CD14-positive monocyte (primary cell): ENCODE measurements around the gene SPAG16. TPM values are rescaled to one million over a fixed set of nuclear protein-coding genes. Genes with fewer than 3 reads are reported as not detected.

Experiments used
- DNase-seq, 3 donors: peaks; one replicate each; pipeline ENCODE4 v3.0.0-alpha.2; 2011 to 2022
- H2AFZ ChIP-seq: 2 replicates; pipeline ENCODE4 v1.6.0; 2012; ENCODE audit warnings: mild to moderate bottlenecking, low read depth, low read length, inconsistent platforms; ENCODE audit not compliant: insufficient read depth, poor library complexity, severe bottlenecking
- H3K27ac ChIP-seq, 2 donors: 1 replicate in 1 of 2; 2 replicates in 1 of 2; pipeline ENCODE4 v1.5.1; 2012 to 2013; ENCODE audit warnings: low read length in 2 of 2, control low read depth in 1 of 2, inconsistent platforms in 1 of 2, low read depth in 1 of 2, mild to moderate bottlenecking in 1 of 2
- H3K27me3 ChIP-seq, 2 donors: one replicate each; pipeline versions ENCODE4 v1.6.0 to v1.6.1; 2011 to 2013; ENCODE audit warnings: low read length in 2 of 2; ENCODE audit not compliant: control insufficient read depth in 2 of 2, insufficient read depth in 2 of 2
- H3K36me3 ChIP-seq, 2 donors: replicated peaks in 1 of 2; 1 replicate in 1 of 2; 2 replicates in 1 of 2; pipeline versions ENCODE4 v1.5.1 to v1.6.1; 2012 to 2013; ENCODE audit warnings: low read length in 2 of 2, control low read depth in 1 of 2, inconsistent platforms in 1 of 2, mild to moderate bottlenecking in 1 of 2; ENCODE audit not compliant: insufficient read depth in 2 of 2, control insufficient read depth in 1 of 2
- H3K4me1 ChIP-seq, 2 donors: 1 replicate in 1 of 2; 2 replicates in 1 of 2; pipeline versions ENCODE4 v1.5.1 to v1.6.1; 2012 to 2013; ENCODE audit warnings: low read length in 2 of 2, control low read depth in 1 of 2, inconsistent platforms in 1 of 2, mild to moderate bottlenecking in 1 of 2, moderate library complexity in 1 of 2; ENCODE audit not compliant: insufficient read depth in 2 of 2, control insufficient read depth in 1 of 2
- H3K4me2 ChIP-seq: replicated peaks from 2 replicates; pipeline ENCODE3; 2012; ENCODE audit warnings: low read length, moderate library complexity, mild to moderate bottlenecking; ENCODE audit not compliant: poor library complexity, severe bottlenecking; ENCODE audit errors: extremely low read depth
- H3K4me3 ChIP-seq, 3 experiments: fragments of 200-600 bp in 1 of 3; sonication (generic) in 1 of 3; replicated peaks in 1 of 3; 1 replicate in 2 of 3; 2 replicates in 1 of 3; pipeline ENCODE4 v1.5.1; 2011 to 2013; ENCODE audit warnings: low read length in 3 of 3, mild to moderate bottlenecking in 3 of 3, control low read depth in 2 of 3, low read depth in 2 of 3, inconsistent platforms in 1 of 3, moderate library complexity in 1 of 3
- H3K79me2 ChIP-seq: 2 replicates; pipeline ENCODE4 v1.6.0; 2012; ENCODE audit warnings: mild to moderate bottlenecking, control low read depth, inconsistent platforms, low read length, moderate library complexity; ENCODE audit not compliant: insufficient read depth
- H3K9ac ChIP-seq: 2 replicates; pipeline ENCODE4 v1.6.0; 2017; ENCODE audit warnings: low read length, mild to moderate bottlenecking; ENCODE audit not compliant: insufficient read depth, poor library complexity, severe bottlenecking
- H3K9me3 ChIP-seq, 2 donors: replicated peaks in 1 of 2; 1 replicate in 1 of 2; 2 replicates in 1 of 2; pipeline versions ENCODE4 v1.5.1 to v1.6.1; 2012 to 2013; ENCODE audit warnings: low read length in 2 of 2, control low read depth in 1 of 2; ENCODE audit not compliant: control insufficient read depth in 1 of 2, insufficient read depth in 1 of 2
- H4K20me1 ChIP-seq: 2 replicates; pipeline ENCODE4 v1.6.0; 2012; ENCODE audit warnings: mild to moderate bottlenecking, low read length, control low read depth, moderate library complexity; ENCODE audit not compliant: insufficient read depth
- H3K27ac Mint-ChIP-seq, 7 donors: one replicate each; pipeline ENCODE4 v1.8.0; 2020; ENCODE audit warnings: mild to moderate bottlenecking in 7 of 7, mixed read lengths in 7 of 7, moderate library complexity in 6 of 7, inconsistent platforms in 2 of 7
- H3K27me3 Mint-ChIP-seq, 3 donors: one replicate each; pipeline ENCODE4 v1.8.0; 2021 to 2022; ENCODE audit warnings: low read depth in 3 of 3, mild to moderate bottlenecking in 3 of 3, mixed read lengths in 3 of 3, moderate library complexity in 3 of 3, inconsistent platforms in 1 of 3
- H3K36me3 Mint-ChIP-seq, 2 donors: one replicate each; pipeline ENCODE4 v1.8.0; 2020; ENCODE audit warnings: mixed read lengths in 2 of 2, inconsistent platforms in 1 of 2, mild to moderate bottlenecking in 1 of 2
- H3K4me1 Mint-ChIP-seq: one replicate; pipeline ENCODE4 v1.8.0; 2020; ENCODE audit warnings: mild to moderate bottlenecking, mixed read lengths
- H3K4me3 Mint-ChIP-seq, 2 donors: one replicate each; pipeline ENCODE4 v1.8.0; 2020; ENCODE audit warnings: mild to moderate bottlenecking in 2 of 2, mixed read lengths in 2 of 2, moderate library complexity in 1 of 2
- H3K9me3 Mint-ChIP-seq, 7 donors: one replicate each; pipeline ENCODE4 v1.8.0; 2020 to 2022; ENCODE audit warnings: mixed read lengths in 7 of 7, mild to moderate bottlenecking in 6 of 7, moderate library complexity in 6 of 7, inconsistent platforms in 2 of 7
- WGBS: methylation state at CpG from one replicate; pipeline ENCODE4 v1.1.5; 2013; ENCODE audit warnings: missing lambda C conversion rate; ENCODE audit not compliant: insufficient coverage; 5-methylcytosine and 5-hydroxymethylcytosine counted together
- intact Hi-C, 2 donors: fragments of 100-400 bp; cut with micrococcal nuclease; formaldehyde crosslinking; loops; one replicate each; pipeline versions ENCODE4 v1.15.0 to v1.15.1; 2023
- polyA plus RNA-seq, 3 donors: library from polyadenylated mRNA; depleted of rRNA in 1 of 3; unstranded in 2 of 3; stranded (reverse) in 1 of 3; fragments of 300-500 nt in 2 of 3; fragments of >200 nt in 1 of 3; fragmentation: Illumina TruSeq in 2 of 3; gene quantifications; 1 replicate in 2 of 3; 2 replicates in 1 of 3; pipeline ENCODE4 v1.2.3, GENCODE V29; 2012 to 2021
- TF ChIP-seq, protein P1 (sequence below): fragments of 200-600 bp; IDR thresholded peaks from one replicate; pipeline ENCODE4 v1.8.0; 2022; ENCODE audit warnings: antibody characterized with exemption, mild to moderate bottlenecking

Gene SPAG16
- polyA plus RNA-seq, 3 donors = 0.12 to 0.30 TPM; not detected in 1

DNA sequence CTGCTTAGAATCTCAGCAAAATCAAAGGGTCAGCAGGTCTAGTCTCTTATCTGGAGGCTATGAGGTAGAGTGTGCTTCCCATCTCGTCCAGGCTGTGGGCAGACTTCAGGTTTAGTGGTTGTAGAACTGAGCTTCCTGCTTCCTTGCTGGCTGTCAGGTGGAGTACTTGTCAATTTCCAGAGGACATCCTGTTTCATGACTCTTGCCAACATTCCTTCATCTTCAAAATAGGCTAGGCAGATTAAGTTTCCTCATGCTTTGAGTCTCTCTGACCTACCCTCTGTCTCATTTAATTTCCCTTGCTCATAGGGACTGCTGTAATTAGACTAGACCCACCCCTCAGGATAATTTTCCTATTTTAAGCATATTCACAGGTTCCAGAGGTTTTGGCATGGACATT lies 562.6 kb downstream of the SPAG16 start:
- TF ChIP-seq, protein P1, sequence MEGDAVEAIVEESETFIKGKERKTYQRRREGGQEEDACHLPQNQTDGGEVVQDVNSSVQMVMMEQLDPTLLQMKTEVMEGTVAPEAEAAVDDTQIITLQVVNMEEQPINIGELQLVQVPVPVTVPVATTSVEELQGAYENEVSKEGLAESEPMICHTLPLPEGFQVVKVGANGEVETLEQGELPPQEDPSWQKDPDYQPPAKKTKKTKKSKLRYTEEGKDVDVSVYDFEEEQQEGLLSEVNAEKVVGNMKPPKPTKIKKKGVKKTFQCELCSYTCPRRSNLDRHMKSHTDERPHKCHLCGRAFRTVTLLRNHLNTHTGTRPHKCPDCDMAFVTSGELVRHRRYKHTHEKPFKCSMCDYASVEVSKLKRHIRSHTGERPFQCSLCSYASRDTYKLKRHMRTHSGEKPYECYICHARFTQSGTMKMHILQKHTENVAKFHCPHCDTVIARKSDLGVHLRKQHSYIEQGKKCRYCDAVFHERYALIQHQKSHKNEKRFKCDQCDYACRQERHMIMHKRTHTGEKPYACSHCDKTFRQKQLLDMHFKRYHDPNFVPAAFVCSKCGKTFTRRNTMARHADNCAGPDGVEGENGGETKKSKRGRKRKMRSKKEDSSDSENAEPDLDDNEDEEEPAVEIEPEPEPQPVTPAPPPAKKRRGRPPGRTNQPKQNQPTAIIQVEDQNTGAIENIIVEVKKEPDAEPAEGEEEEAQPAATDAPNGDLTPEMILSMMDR = no peak
- no peaks in the 10 kb centered on the region for H3K4me1 ChIP-seq
- no peaks in the 10 kb centered on the region for H3K27me3 ChIP-seq
- H4K20me1 ChIP-seq = no peaks in the 10 kb centered on the region
- no peak overlapping the region for H3K4me2 ChIP-seq
- no peaks in the 10 kb centered on the region for H3K36me3 ChIP-seq
- Mint-ChIP-seq H3K27me3 (peaks cover 0 to 2% (median 0%) of the 10 kb centered on the region in 3 donors), H3K36me3 (no peaks in the 10 kb centered on the region), H3K4me1 (no peaks in the 10 kb centered on the region), H3K9me3 (peaks cover 0 to 5% (median 3%) of the 10 kb centered on the region in 7 donors), H3K4me3 (no peak overlapping the region), H3K27ac (peak overlapping the region in 1 of 7 donors; percentile 33)
- no peak overlapping the region for H3K27ac ChIP-seq
- no peak for DNase-seq
- intact Hi-C loops = no loop called here
- H3K4me3 ChIP-seq = no peak overlapping the region
- H2AFZ ChIP-seq = no peak overlapping the region
- WGBS = no CpG with 5 or more reads among the region's 1 CpG
- H3K79me2 ChIP-seq = no peaks in the 10 kb centered on the region
- no peak overlapping the region for H3K9ac ChIP-seq
- H3K9me3 ChIP-seq = peaks cover 0 to 3% of the 10 kb centered on the region in 2 donors

DNA sequence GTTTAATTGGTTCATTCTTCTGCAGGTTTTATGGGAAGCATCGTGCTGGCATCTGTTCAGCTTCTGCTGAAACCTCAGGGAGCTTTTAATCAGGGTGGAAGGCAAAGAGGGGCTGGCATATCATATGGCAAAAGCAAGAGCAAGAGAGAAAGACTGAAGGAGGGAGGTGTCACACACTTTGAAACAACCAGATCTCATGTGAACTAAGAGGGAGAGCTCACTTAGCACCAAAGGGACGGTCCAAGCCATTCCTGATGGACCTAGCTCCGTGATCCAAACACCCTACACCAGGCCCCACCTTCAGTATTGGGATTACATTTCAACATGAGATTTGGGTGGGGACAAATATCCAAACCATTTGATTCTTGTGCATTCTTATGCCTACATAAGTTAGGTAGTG lies 563.1 kb downstream of the SPAG16 start:
- H3K4me1 ChIP-seq = no peaks in the 10 kb centered on the region
- H3K27me3 Mint-ChIP-seq = peaks cover 0 to 2% (median 0%) of the 10 kb centered on the region in 3 donors
- no peak overlapping the region for H3K4me3 ChIP-seq
- no peak for DNase-seq
- H3K9me3 Mint-ChIP-seq = peaks cover 0 to 5% (median 3%) of the 10 kb centered on the region in 7 donors
- no peak overlapping the region for H3K27ac Mint-ChIP-seq
- no peaks in the 10 kb centered on the region for H4K20me1 ChIP-seq
- no peaks in the 10 kb centered on the region for H3K79me2 ChIP-seq
- H3K36me3 Mint-ChIP-seq = no peaks in the 10 kb centered on the region
- H2AFZ ChIP-seq = no peak overlapping the region
- H3K4me2 ChIP-seq = no peak overlapping the region
- H3K27me3 ChIP-seq = no peaks in the 10 kb centered on the region
- TF ChIP-seq, protein P1 = no peak
- 71% methylated on average over 1 of the region's 3 CpGs for WGBS
- no peak overlapping the region for H3K9ac ChIP-seq
- H3K27ac ChIP-seq = no peak overlapping the region
- H3K36me3 ChIP-seq = no peaks in the 10 kb centered on the region
- H3K9me3 ChIP-seq = peaks cover 0 to 3% of the 10 kb centered on the region in 2 donors
- intact Hi-C loops = no loop called here
- H3K4me3 Mint-ChIP-seq = no peak overlapping the region
- no peaks in the 10 kb centered on the region for H3K4me1 Mint-ChIP-seq
